ENCODE data around the gene GATA5. TPM values are rescaled to one million over a fixed set of nuclear protein-coding genes. Genes with fewer than 3 reads are reported as not detected.

Gene GATA5
- total and polyA plus RNA-seq, 2 donors (not counting 3 experiments of a cell fraction or from before 2014, with no cell fraction given) = not detected

GRCh38 chr20:62423326-62423706 is 52.5 kb downstream of the GATA5 start:
- Histone ChIP-seq H3K9me3 (replicated peaks; ENCODE audit: control insufficient read depth, insufficient read depth, low read length) (no peaks in the 10 kb centered on the region), H3K27ac (ENCODE audit: insufficient read depth, low read depth, low read length) (no peak overlapping the region), H2AFZ (ENCODE audit: low read depth, low read length) (no peak overlapping the region), H3K9me1 (replicated peaks; ENCODE audit: control insufficient read depth, extremely low read depth, insufficient read depth, low read length) (no peaks in the 10 kb centered on the region), H3K4me2 (ENCODE audit: insufficient read depth, low read length) (no peak overlapping the region), H3K9ac (replicated peaks; ENCODE audit: extremely low read depth, insufficient read depth, low read length) (no peak overlapping the region), H3K79me2 (ENCODE audit: control insufficient read depth, insufficient read depth, low read length) (no peaks in the 10 kb centered on the region), H3K36me3 (ENCODE audit: control insufficient read depth in 2 of 2, extremely low read depth in 1 of 2, insufficient read depth in 2 of 2, low read length in 2 of 2) (no peaks in the 10 kb centered on the region), H3K4me1 (ENCODE audit: control insufficient read depth, extremely low read depth, insufficient read depth, low read length) (no peaks in the 10 kb centered on the region), H4K20me1 (replicated peaks; ENCODE audit: control insufficient read depth, extremely low read depth, insufficient read depth, low read length) (no peaks in the 10 kb centered on the region), H3K4me3 (replicated peaks in 1 of 3; ENCODE audit: insufficient read depth in 1 of 3, low read depth in 1 of 3, low read length in 3 of 3) (no peak overlapping the region), H3K27me3 (ENCODE audit: control insufficient read depth in 2 of 2, insufficient read depth in 2 of 2, low read length in 2 of 2) (no peaks in the 10 kb centered on the region)
- CTCF ChIA-PET = interaction anchor here (1.2 kb wide), 1 partner anchor 13 kb away, joined by 3 read pairs; no protein-coding TSS in a partner anchor
- POLR2A ChIA-PET = no interaction called here
- DNase-seq (ENCODE audit: low read depth, low spot score) (no peak), FAIRE-seq (no peak)
- dilution Hi-C loops (cut with MboI; ENCODE audit: extremely low pct_ligation_motif_present, low sequenced_read_pairs) = no loop called here
- intact Hi-C loops (cut with micrococcal nuclease) = no loop called here
- TF ChIP-seq GATA2 (IDR thresholded peaks at IDR 0.05; ENCODE audit: insufficient read depth, insufficient read length, low read depth, low read length) (no peak), POLR2A (IDR thresholded peaks at IDR 0.05; ENCODE audit: low read depth, low read length) (no peak), JUN (IDR thresholded peaks at IDR 0.05; ENCODE audit: borderline replicate concordance, insufficient read depth, insufficient read length, low read depth) (no peak), CTCF (IDR thresholded peaks at IDR 0.05; ENCODE audit: extremely low read depth in 1 of 2, insufficient read depth in 1 of 2, low read depth in 1 of 2, low read length in 2 of 2) (no peak), EZH2 (IDR thresholded peaks at IDR 0.05; ENCODE audit: borderline replicate concordance, low read depth, low read length, severe bottlenecking) (no peak), MAX (IDR thresholded peaks at IDR 0.05; ENCODE audit: insufficient read depth, insufficient read length) (no peak), MYC (IDR thresholded peaks at IDR 0.05; ENCODE audit: low read depth, low read length) (no peak), POLR2AphosphoS5 (IDR thresholded peaks at IDR 0.05; ENCODE audit: insufficient read depth, low read depth, low read length) (no peak), FOS (IDR thresholded peaks at IDR 0.05; ENCODE audit: borderline replicate concordance, insufficient read depth, low read length) (no peak)
- BruUV-seq (replicated peaks) = no TSS peak

Data from endothelial cell of umbilical vein (primary cell).